ENCODE results near the gene RARG.
A peak's percentile ranks its signal among the peaks of the same experiment; 100 is the strongest.

Gene RARG

GRCh38 chr12:53219292-53219955, 12.6 kb downstream of the RARG start:
- no peaks in the 10 kb centered on the region for H3K9me3 ChIP-seq (ENCODE audit: control insufficient read depth, insufficient read depth, low read depth, low read length)
- H3K27ac ChIP-seq (ENCODE audit: extremely low read depth, low read depth, low read length), result no peak overlapping the region
- ChIA-PET POLR2A (interaction anchor here (0.6 to 2.5 kb wide), 15 partner anchors 8 to 102 kb away, joined by 3 to 9 read pairs (median 4); partner anchors contain the start of genes AAAS and PFDN5), CTCF (interaction anchor here (0.5 to 1.6 kb wide), 6 partner anchors 32 to 153 kb away, joined by 3 to 5 read pairs (median 4); partner anchors contain the start of genes AAAS and PFDN5)
- H3K4me3 ChIP-seq (ENCODE audit: low read depth, low read length), result peak overlapping the region; percentile 28
- H3K4me1 ChIP-seq (ENCODE audit: control insufficient read depth, insufficient read depth, low read length), result peaks cover 4% of the 10 kb centered on the region
- peaks cover 0 to 5% of the 10 kb centered on the region in 2 experiments; a peak in 1 of 3 replicates for H3K36me3 ChIP-seq (ENCODE audit: control insufficient read depth in 2 of 2, insufficient read depth in 1 of 2, low read length in 2 of 2)
- TF ChIP-seq ZNF302 (tag by site-specific recombination; IDR thresholded peaks at IDR 0.05; ENCODE audit: low read depth) (no peak), ZNF48 (tag by site-specific recombination; IDR thresholded peaks at IDR 0.05) (no peak), ZNF473 (tag by site-specific recombination; IDR thresholded peaks at IDR 0.05) (no peak), ZNF398 (tag by site-specific recombination; IDR thresholded peaks at IDR 0.05) (no peak), ZNF501 (tag by site-specific recombination; IDR thresholded peaks at IDR 0.05) (no peak), ZNF785 (tag by site-specific recombination; IDR thresholded peaks at IDR 0.05) (no peak), ZSCAN18 (tag by site-specific recombination; IDR thresholded peaks at IDR 0.05) (no peak), ZNF692 (tag by site-specific recombination; IDR thresholded peaks at IDR 0.05) (no peak), MYNN (tag by site-specific recombination; IDR thresholded peaks at IDR 0.05; ENCODE audit: borderline replicate concordance) (no peak), ZNF561 (tag by site-specific recombination; IDR thresholded peaks at IDR 0.05; ENCODE audit: borderline replicate concordance) (no peak), ZNF114 (tag by site-specific recombination; IDR thresholded peaks at IDR 0.05) (no peak), ZBTB26 (tag by site-specific recombination; optimal IDR thresholded peaks at IDR 0.05) (no peak), ZNF514 (tag by site-specific recombination; IDR thresholded peaks at IDR 0.05) (no peak), ZNF280C (tag by site-specific recombination; IDR thresholded peaks at IDR 0.05) (no peak), ZNF354C (tag by site-specific recombination; IDR thresholded peaks at IDR 0.05; ENCODE audit: borderline replicate concordance, low read depth) (no peak), ZNF521 (tag by site-specific recombination; IDR thresholded peaks at IDR 0.05) (no peak), SETDB1 (IDR thresholded peaks at IDR 0.05; ENCODE audit: insufficient read length, low read length) (no peak), ZNF530 (tag by site-specific recombination; IDR thresholded peaks at IDR 0.05; ENCODE audit: low read depth) (no peak), PRDM4 (tag by site-specific recombination; IDR thresholded peaks at IDR 0.05) (no peak), GLI4 (tag by site-specific recombination; IDR thresholded peaks at IDR 0.05) (no peak), ZNF610 (tag by site-specific recombination; IDR thresholded peaks at IDR 0.05; ENCODE audit: borderline replicate concordance) (no peak), ZNF76 (tag by site-specific recombination; IDR thresholded peaks at IDR 0.05; ENCODE audit: borderline replicate concordance, low read depth) (no peak), AEBP2 (tag by site-specific recombination; IDR thresholded peaks at IDR 0.05; ENCODE audit: borderline replicate concordance) (no peak), ZNF10 (tag by site-specific recombination; IDR thresholded peaks at IDR 0.05) (no peak), ZNF394 (tag by site-specific recombination; IDR thresholded peaks at IDR 0.05; ENCODE audit: borderline replicate concordance) (peak; percentile 14; the same call in 1 of the 2 replicates)

All from HEK293 (cell line).